Mesothelial cell of epicardium (in vitro differentiated cells): Measurements from ENCODE around the gene MSGN1. TPM values are rescaled to one million over a fixed set of nuclear protein-coding genes. Genes with fewer than 3 reads are reported as not detected.

Source experiments
- DNase-seq, 2 experiments: peaks; one replicate each; pipeline ENCODE4 v3.0.0; 2021; ENCODE audit warnings: low spot score in 2 of 2; ENCODE audit not compliant: unreplicated experiment in 2 of 2
- H3K27ac Mint-ChIP-seq: 2 replicates; pipeline ENCODE4 v1.8.0; 2021; ENCODE audit warnings: mixed read lengths
- H3K27me3 Mint-ChIP-seq: 2 replicates; pipeline ENCODE4 v1.8.0; 2021; ENCODE audit warnings: low read depth, mixed read lengths
- H3K36me3 Mint-ChIP-seq: 2 replicates; pipeline ENCODE4 v1.8.0; 2021; ENCODE audit warnings: mixed read lengths
- H3K4me1 Mint-ChIP-seq: 2 replicates; pipeline ENCODE4 v1.8.0; 2021; ENCODE audit warnings: mixed read lengths
- H3K4me3 Mint-ChIP-seq: 2 replicates; pipeline ENCODE4 v1.8.0; 2021; ENCODE audit warnings: mild to moderate bottlenecking, moderate library complexity, mixed read lengths
- H3K9me3 Mint-ChIP-seq: 2 replicates; pipeline ENCODE4 v1.8.0; 2021; ENCODE audit warnings: mixed read lengths
- total RNA-seq: library from RNA; stranded (reverse); gene quantifications from 3 replicates; pipeline ENCODE4 v1.2.1, GENCODE V29; 2021
- TF ChIP-seq, protein P1 (sequence below): fragments of 200-600 bp; sonication (generic); IDR thresholded peaks from one replicate; pipeline ENCODE4 v1.5.0; 2021; ENCODE audit warnings: antibody characterized with exemption; ENCODE audit not compliant: unreplicated experiment

MSGN1 gene
- total RNA-seq, 1 donor from 2014 or later: not detected

DNA sequence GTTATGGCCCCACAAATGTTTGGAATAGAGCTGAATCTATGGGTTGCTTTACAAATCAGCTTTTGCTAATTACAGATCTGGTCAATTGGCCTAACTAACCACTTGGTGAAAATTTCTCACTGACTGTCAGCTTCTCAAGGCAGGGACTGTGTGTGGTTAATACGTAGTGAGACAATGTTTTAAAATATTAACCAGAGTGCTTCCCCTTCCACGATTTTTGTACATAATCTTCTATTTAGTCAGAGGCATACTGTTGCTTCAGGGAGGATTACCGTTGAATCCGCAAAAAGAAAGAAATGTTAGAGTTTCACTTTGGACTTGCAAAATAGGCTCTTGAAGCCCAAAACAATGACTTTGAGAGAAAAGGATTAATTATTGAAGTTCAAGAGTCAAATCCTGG, 47.3 kb downstream of the MSGN1 start:
- no peak overlapping the region for H3K27ac Mint-ChIP-seq
- no peaks in the 10 kb centered on the region for H3K9me3 Mint-ChIP-seq
- TF ChIP-seq, protein P1, sequence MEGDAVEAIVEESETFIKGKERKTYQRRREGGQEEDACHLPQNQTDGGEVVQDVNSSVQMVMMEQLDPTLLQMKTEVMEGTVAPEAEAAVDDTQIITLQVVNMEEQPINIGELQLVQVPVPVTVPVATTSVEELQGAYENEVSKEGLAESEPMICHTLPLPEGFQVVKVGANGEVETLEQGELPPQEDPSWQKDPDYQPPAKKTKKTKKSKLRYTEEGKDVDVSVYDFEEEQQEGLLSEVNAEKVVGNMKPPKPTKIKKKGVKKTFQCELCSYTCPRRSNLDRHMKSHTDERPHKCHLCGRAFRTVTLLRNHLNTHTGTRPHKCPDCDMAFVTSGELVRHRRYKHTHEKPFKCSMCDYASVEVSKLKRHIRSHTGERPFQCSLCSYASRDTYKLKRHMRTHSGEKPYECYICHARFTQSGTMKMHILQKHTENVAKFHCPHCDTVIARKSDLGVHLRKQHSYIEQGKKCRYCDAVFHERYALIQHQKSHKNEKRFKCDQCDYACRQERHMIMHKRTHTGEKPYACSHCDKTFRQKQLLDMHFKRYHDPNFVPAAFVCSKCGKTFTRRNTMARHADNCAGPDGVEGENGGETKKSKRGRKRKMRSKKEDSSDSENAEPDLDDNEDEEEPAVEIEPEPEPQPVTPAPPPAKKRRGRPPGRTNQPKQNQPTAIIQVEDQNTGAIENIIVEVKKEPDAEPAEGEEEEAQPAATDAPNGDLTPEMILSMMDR: no peak
- H3K36me3 Mint-ChIP-seq: no peaks in the 10 kb centered on the region
- no peak overlapping the region for H3K4me3 Mint-ChIP-seq
- peaks cover 33% of the 10 kb centered on the region for H3K27me3 Mint-ChIP-seq
- H3K4me1 Mint-ChIP-seq: no peaks in the 10 kb centered on the region
- no peak for DNase-seq

DNA sequence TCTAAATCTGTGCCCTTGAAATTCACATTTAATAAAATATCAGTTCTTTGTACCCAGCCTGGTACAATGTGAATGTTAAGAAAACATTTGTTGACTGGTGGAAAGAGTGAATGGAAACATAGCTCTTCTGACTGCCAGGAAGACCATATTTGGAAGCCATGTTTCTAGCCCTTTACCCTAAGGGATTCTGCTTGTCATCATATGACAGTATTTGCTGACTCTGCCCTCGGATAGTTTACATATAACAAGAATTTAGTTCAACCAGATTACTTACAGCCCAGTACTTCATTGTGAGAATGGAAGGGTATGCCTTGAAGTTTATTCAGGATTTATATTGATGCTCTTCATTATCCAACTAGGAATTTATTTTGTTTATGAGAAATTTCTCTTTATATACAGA, 48.4 kb downstream of the MSGN1 start:
- Mint-ChIP-seq H3K9me3 (no peaks in the 10 kb centered on the region), H3K36me3 (no peaks in the 10 kb centered on the region), H3K27me3 (peaks cover 33% of the 10 kb centered on the region), H3K4me1 (no peaks in the 10 kb centered on the region), H3K4me3 (no peak overlapping the region), H3K27ac (no peak overlapping the region)
- TF ChIP-seq, protein P1: no peak
- DNase-seq: no peak

DNA sequence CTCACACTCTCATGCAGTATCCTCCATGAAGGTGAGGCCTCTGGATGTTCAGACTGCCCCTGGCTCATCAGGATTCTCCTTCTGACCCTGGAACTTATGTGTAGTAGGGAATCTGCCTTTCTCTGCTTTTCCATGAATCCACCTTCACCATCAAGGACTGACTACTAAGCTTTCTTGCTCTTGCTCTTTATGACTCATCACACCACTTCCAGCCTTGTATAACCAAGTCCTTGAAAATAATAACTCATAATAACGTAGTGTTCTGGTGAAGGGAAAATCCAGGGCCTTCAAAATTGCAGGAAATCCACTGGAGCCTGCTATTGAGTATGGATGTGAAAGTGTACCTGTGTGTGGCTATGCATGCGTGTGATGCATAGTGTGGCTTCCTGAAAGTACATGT, 50.9 kb downstream of the MSGN1 start:
- Mint-ChIP-seq H3K4me3 (no peak overlapping the region), H3K27me3 (peaks cover 42% of the 10 kb centered on the region), H3K9me3 (no peaks in the 10 kb centered on the region), H3K4me1 (no peaks in the 10 kb centered on the region), H3K27ac (no peak overlapping the region), H3K36me3 (no peaks in the 10 kb centered on the region)
- TF ChIP-seq, protein P1: no peak
- no peak for DNase-seq

Other genes starting within 250 kb of the MSGN1 start
- gene SMC6, start 62.6 kb upstream of the MSGN1 start, total RNA-seq: 21.5 to 24.7 TPM (median 22.2 TPM) in 3 replicates
- gene GEN1, start 62.3 kb upstream of the MSGN1 start, total RNA-seq: 17.0 to 19.6 TPM (median 17.8 TPM) in 3 replicates
- 2.4 to 3.1 TPM (median 2.7 TPM) in 3 replicates for gene KCNS3, start 62.2 kb downstream of the MSGN1 start, total RNA-seq